ENCODE data around the gene ULK3. TPM values are rescaled to one million over a fixed set of nuclear protein-coding genes. Genes with fewer than 3 reads are reported as not detected.

The ULK3 gene
- total RNA-seq, 4 donors from 2014 or later: 53.3 to 113 (median 60.9) TPM

- H3K36me3 ChIP-seq: no peaks in the 10 kb centered on the region
- H3K27ac ChIP-seq: peak overlapping the region; percentile 78 to 99 (median 92)
- no peaks in the 10 kb centered on the region for H3K9me3 ChIP-seq
- H3K4me1 ChIP-seq: peaks cover 92 to 100% (median 96%) of the 10 kb centered on the region in 3 donors
- no peaks in the 10 kb centered on the region for H3K27me3 ChIP-seq
- intact Hi-C loops (cut with DNase I): no loop called here
- TF ChIP-seq CTCF (IDR thresholded peaks at IDR 0.05): no peak
- no peak for TF ChIP-seq POLR2A (IDR thresholded peaks at IDR 0.05)
- H3K4me3 ChIP-seq: peak overlapping the region in 3 of 4 donors; percentile 26 to 96 (median 31)
- WGBS, 2 donors: 32 to 46% methylated on average over 7 of the region's 7 CpGs
- DNase-seq: no peak
These were observed 54.8 kb downstream of the ULK3 start for GRCh38 chr15:74788042-74788682.

GRCh38 chr15:74787251-74788041, 55.5 kb downstream of the ULK3 start:
- no peaks in the 10 kb centered on the region for H3K36me3 ChIP-seq
- WGBS, 2 donors: 34 to 38% methylated on average over 9 to 11 of the region's 13 CpGs
- peak; percentile 70 for DNase-seq
- peak in 5 of 6 experiments; percentile 12 to 60 (median 34) for TF ChIP-seq CTCF (IDR thresholded peaks at IDR 0.05)
- peak in 1 of 4 donors; percentile 57 for TF ChIP-seq POLR2A (IDR thresholded peaks at IDR 0.05)
- H3K4me1 ChIP-seq: peaks cover 89 to 99% (median 91%) of the 10 kb centered on the region in 3 donors
- H3K27me3 ChIP-seq: no peaks in the 10 kb centered on the region
- H3K4me3 ChIP-seq: peak overlapping the region in 3 of 4 donors; percentile 26 to 96 (median 84)
- H3K27ac ChIP-seq: peak overlapping the region; percentile 78 to 99 (median 92)
- H3K9me3 ChIP-seq: no peaks in the 10 kb centered on the region
- intact Hi-C loops (cut with DNase I): no loop called here

GRCh38 chr15:74786551-74787165, 56.3 kb downstream of the ULK3 start:
- no peak for DNase-seq
- H3K27ac ChIP-seq: peak overlapping the region; percentile 78 to 99 (median 92)
- H3K36me3 ChIP-seq: no peaks in the 10 kb centered on the region
- intact Hi-C loops (cut with DNase I): no loop called here
- H3K4me1 ChIP-seq: peaks cover 83 to 92% (median 84%) of the 10 kb centered on the region in 3 donors
- TF ChIP-seq POLR2A (IDR thresholded peaks at IDR 0.05): no peak
- no peak for TF ChIP-seq CTCF (IDR thresholded peaks at IDR 0.05)
- H3K9me3 ChIP-seq: no peaks in the 10 kb centered on the region
- H3K27me3 ChIP-seq: no peaks in the 10 kb centered on the region
- peak overlapping the region in 3 of 4 donors; percentile 14 to 96 (median 84) for H3K4me3 ChIP-seq
- 40 to 86% methylated on average over 1 of the region's 7 CpGs for WGBS, 2 donors

Small RNA genes within 50 kb of the gene (small RNA-seq; reads per million reads assigned to genes)
- gene CPLX3 (0 reads per million in 4 donors), gene MIR4513 (0 reads per million in 4 donors), gene MIR6882 (0.18 to 0.68 (median 0.26) reads per million in 4 donors)

Other genes with a start within 250 kb of the ULK3 start
- 100 to 1,000 TPM in 1 of 4 donors, 10 to 100 TPM in 3; 46.8 to 105 (median 58.0) TPM for gene CLK3, start 227.3 kb downstream of the ULK3 start, total RNA-seq
- gene EDC3, start 147.1 kb downstream of the ULK3 start, total RNA-seq: 10 to 100 TPM in 3 of 4 donors, 1 to 10 TPM in 1; 10.0 to 17.4 (median 13.2) TPM
- 1 to 10 TPM in 1 of 4 donors, under 1 TPM in 1, not detected in 2; 0.18 to 1.1 TPM for gene CYP1A1, start 117.6 kb downstream of the ULK3 start, total RNA-seq
- gene CYP1A2, start 94.3 kb downstream of the ULK3 start, total RNA-seq: not detected
- 100 to 1,000 TPM in 1 of 4 donors, 10 to 100 TPM in 3; 30.6 to 130 (median 45.2) TPM for gene CSK, start 61.1 kb downstream of the ULK3 start, total RNA-seq
- gene LMAN1L, start 30.3 kb downstream of the ULK3 start, total RNA-seq: under 1 TPM in 1 of 4 donors, not detected in 3; 0.18 TPM
- gene CPLX3, start 16.5 kb downstream of the ULK3 start, total RNA-seq: under 1 TPM in 1 of 4 donors, not detected in 3; 0.11 TPM
- 100 to 1,000 TPM in 1 of 4 donors, 10 to 100 TPM in 3; 65.8 to 131 (median 88.7) TPM for gene SCAMP2, start 30.2 kb upstream of the ULK3 start, total RNA-seq
- gene MPI, start 46.9 kb upstream of the ULK3 start, total RNA-seq: 10 to 100 TPM; 26.5 to 51.9 (median 47.9) TPM
- gene FAM219B, start 63.7 kb upstream of the ULK3 start, total RNA-seq: 10 to 100 TPM; 29.3 to 71.8 (median 45.4) TPM
- gene COX5A, start 94.9 kb upstream of the ULK3 start, total RNA-seq: 100 to 1,000 TPM; 110 to 197 (median 172) TPM
- gene RPP25, start 113.6 kb upstream of the ULK3 start, total RNA-seq: 10 to 100 TPM in 3 of 4 donors, 1 to 10 TPM in 1; 5.8 to 12.5 (median 12.3) TPM
- gene SCAMP5, start 152.4 kb upstream of the ULK3 start, total RNA-seq: 1 to 10 TPM in 1 of 4 donors, under 1 TPM in 3; 0.57 to 2.0 (median 0.67) TPM
- 10 to 100 TPM; 11.6 to 14.7 (median 12.4) TPM for gene PPCDC, start 180.4 kb upstream of the ULK3 start, total RNA-seq

All from esophagus squamous epithelium (tissue), 5 donors.